ENCODE measurements around the gene RCAN3.
"Not testable (repeated sequence)": the region's sequence is repeated elsewhere in the genome, so short reads cannot be mapped to it uniquely, and the experiment has no call there.

RCAN3 gene

GRCh38 chr1:24515671-24516209 lies 13.1 kb downstream of the RCAN3 start:
- DNase-seq: not testable (repeated sequence)

GRCh38 chr1:24516506-24516905 lies 13.9 kb downstream of the RCAN3 start:
- DNase-seq: no peak

- DNase-seq: no peak
Measured at GRCh38 chr1:24517898-24518297, 15.3 kb downstream of the RCAN3 start.

GRCh38 chr1:24520282-24520681 lies 17.6 kb downstream of the RCAN3 start:
- DNase-seq: not testable (repeated sequence)

- DNase-seq: peak in 1 of 2 experiments; percentile 20
Measured at GRCh38 chr1:24525606-24526005, 23.0 kb downstream of the RCAN3 start.

- no peak for DNase-seq
Measured at GRCh38 chr1:24526045-24526444, 23.4 kb downstream of the RCAN3 start.

- DNase-seq: peak in 1 of 2 experiments; percentile 35
Measured at GRCh38 chr1:24526940-24527542, 24.4 kb downstream of the RCAN3 start.

- peak; percentile 44 to 78 for DNase-seq
Measured at GRCh38 chr1:24528744-24529143, 26.1 kb downstream of the RCAN3 start.

- not testable (repeated sequence) for DNase-seq
Measured at GRCh38 chr1:24529292-24529691, 26.7 kb downstream of the RCAN3 start.

GRCh38 chr1:24535021-24535424 lies 32.4 kb downstream of the RCAN3 start:
- DNase-seq: no peak

GRCh38 chr1:24535778-24536177 lies 33.1 kb downstream of the RCAN3 start:
- no peak for DNase-seq

GRCh38 chr1:24536391-24536840 lies 33.8 kb downstream of the RCAN3 start:
- peak in 1 of 2 experiments; percentile 62 for DNase-seq

- no peak for DNase-seq
Measured at GRCh38 chr1:24540051-24540905, 37.6 kb downstream of the RCAN3 start.

- no peak for DNase-seq
Measured at GRCh38 chr1:24540906-24541710, 38.5 kb downstream of the RCAN3 start.

- DNase-seq: peak in 1 of 2 experiments; percentile 28
Measured at GRCh38 chr1:24541711-24542346, 39.2 kb downstream of the RCAN3 start.

GRCh38 chr1:24544239-24544638 lies 41.6 kb downstream of the RCAN3 start:
- no peak for DNase-seq

- peak in 1 of 2 experiments; percentile 4 for DNase-seq
Measured at GRCh38 chr1:24545662-24546061, 43.0 kb downstream of the RCAN3 start.

- no peak for DNase-seq
Measured at GRCh38 chr1:24547195-24547594, 44.6 kb downstream of the RCAN3 start.

- no peak for DNase-seq
Measured at GRCh38 chr1:24548070-24548469, 45.4 kb downstream of the RCAN3 start.

- DNase-seq: peak; percentile 50 to 71
Measured at GRCh38 chr1:24549210-24549609, 46.6 kb downstream of the RCAN3 start.

- no peak for DNase-seq
Measured at GRCh38 chr1:24551290-24551959, 48.8 kb downstream of the RCAN3 start.
